NCI-H1417 treated with DMSO at 0.1 percent for 48 hours (cell line): ENCODE results near the gene TRIM47.

Source experiments
- DNase-seq: peaks from one replicate; lab custom pipeline; 2025; lab: John Stamatoyannopoulos, UW

The TRIM47 gene

DNA sequence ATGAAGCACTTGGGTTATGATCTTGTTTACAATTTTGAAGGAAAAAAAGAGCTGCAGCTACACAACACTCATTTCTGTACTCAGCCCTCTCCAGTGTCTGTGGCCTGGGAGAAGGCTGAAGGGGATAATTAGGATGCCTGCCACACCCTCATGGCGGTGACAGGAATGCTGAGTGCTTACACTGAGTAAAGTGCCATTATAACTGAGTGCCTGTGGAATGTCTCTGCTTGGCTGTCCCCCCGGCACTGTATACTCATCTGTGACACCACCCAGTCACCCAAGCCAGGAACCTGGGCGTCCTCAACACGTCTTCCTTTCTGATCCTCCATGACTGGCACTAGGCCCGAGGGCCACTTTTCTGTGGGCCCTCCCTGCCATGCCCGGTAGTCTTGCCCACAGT lies 29.8 kb upstream of the TRIM47 start:
- DNase-seq: no peak

DNA sequence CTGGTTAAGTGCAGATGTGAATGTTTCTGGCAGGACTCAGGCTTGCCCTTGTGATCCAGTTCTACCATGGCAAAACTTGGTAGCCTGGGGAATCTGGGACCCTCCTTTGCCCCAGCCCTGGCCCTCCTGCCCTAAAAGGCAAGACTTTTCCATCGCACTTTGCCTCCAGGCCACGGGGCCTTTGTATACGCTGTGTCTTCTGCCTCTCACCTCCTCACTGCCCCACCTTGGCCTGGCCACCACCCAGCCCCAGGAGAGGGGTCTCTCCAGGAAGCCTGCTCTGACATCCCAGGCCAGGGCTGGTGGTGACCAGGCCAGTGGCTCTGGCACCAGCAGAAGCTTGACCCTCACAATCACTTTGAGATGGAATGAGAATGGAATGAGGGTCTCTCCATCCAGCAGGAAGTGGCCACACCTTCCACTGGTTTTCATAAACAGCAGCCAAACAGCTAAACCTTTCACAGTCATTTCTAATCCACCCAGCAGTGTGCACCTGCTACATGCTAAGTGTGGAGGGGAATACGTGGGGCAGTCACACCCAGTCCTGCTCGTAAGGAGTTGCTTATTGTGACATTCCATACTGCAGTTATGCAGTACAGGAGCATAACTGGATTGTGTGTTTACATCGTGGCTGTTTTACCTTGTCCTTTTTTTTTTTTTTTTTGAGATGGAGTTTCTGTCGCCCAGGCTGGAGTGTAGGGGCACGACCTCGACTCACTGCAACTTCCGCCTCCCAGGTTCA lies 27.9 kb upstream of the TRIM47 start:
- DNase-seq: no peak

DNA sequence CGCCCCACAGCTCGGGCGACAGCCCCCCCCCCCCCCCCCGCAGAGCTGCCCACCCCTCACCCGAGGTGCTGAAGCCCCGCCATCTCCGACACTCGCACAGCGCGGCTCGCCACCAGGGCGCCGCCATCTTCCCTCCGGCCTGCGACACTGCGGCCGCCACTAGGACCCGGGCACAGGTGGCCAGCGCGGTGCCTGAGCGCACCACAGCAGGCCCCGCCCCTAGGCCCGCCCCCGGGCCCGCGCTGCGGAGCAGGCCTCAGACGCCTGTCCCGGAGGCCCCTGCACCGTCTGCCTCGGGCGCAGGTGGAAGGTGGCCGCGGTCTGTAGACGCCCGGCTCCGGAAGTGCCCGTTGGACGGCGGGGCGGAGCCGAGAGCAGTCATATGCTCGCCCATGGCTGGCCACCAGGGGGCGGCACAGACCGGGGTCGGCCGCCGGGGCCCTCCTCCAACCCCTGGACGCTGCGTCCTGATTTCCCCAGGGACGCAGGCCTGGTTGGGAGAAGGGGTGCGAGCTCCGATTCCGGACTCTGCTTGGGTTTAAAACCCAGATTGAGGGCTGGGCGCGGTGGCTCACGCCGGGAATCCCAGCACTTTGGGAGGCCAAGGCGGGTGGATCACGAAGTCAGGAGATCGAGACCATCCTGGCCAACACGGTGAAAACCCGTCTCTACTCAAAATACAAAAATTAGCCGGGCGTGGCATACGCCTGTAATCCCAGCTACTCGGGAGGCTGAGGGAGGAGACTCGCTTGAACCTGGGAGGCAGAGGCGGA lies 26.6 kb upstream of the TRIM47 start, which contains the start of gene MRPL38:
TSS of gene MRPL38 (minus strand) at position 136 of the 773 bp plus-strand sequence. CDS start at position 127, 9 bp downstream.
- peak; percentile 83 for DNase-seq

DNA sequence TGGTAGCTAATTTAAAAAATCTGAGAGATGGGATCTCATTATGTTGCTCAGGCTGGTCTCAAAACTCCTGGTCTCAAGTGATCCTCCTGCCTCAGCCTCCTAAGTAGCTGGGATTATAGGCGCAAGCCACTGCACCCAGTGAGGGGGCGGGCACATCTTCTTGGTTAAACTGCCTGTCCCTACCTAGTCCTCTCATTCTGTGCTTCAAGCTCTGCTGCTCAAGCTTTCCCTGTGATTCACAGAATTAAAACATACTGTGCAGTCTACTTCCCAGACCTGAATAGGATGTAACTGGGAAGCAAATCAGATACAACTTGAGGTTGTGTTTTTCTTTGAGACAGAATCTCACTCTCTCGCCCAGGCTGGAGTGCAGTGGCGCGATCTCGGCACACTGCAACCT lies 24.0 kb upstream of the TRIM47 start:
- DNase-seq: no peak

DNA sequence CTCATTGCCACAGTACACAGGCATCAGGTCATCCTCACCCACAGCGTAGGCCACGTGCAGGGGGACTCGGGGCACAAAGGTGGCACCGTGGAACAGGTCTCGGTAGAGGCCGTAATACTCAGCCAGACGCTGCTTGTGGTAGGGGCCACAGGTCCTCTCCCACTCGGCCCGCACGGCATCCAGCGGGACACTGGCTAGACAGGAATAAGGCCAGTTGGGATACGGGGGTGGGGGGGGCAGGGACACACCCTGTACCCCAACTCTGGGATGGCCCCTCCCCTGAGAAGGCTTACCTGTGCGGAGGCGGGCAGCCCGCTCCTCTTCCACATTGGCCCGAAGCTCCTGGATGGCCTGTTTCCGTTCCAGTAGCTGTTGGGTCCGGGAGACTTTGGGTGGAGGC lies 23.3 kb upstream of the TRIM47 start:
- no peak for DNase-seq

DNA sequence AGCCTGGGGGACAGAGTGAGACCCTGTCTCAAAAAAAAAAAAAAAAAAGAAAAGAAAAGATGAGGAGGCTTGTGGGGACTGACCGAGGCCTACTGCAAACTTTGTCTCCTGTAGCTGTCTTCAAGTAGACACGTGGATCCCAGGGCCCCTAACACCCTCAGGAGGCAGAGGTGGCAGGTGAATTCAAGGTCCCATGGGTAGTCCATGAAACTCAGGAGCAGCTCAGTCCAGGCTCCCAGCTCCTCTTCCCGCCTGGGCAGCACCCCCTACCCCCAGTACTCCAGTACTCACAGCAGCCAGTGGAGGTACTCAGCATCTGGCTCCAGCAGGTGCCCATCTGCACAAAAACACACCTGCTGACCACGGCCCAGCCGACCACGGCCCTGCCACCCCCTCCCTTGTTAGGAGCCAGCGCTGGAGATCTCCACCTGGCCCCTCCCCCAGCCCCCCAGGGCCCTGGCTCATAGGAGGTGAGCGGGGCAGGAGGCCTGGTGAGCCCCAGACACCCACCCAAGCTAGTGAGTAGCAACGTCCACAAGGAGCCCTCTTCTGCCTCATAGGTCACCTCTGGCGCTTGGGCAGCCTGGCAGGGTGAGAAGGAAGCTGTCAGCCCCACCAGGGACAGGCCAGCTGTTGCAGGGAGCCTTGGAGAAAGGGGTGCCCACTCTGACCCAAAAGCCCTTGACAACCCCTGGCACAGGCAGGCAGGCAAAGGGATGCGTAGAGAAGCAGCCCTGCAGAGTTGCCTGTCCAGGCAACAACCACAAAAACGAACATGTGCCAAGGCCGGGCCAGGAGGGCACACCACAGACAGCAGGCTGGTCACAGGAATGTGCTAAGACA lies 22.5 kb upstream of the TRIM47 start:
- no peak for DNase-seq

DNA sequence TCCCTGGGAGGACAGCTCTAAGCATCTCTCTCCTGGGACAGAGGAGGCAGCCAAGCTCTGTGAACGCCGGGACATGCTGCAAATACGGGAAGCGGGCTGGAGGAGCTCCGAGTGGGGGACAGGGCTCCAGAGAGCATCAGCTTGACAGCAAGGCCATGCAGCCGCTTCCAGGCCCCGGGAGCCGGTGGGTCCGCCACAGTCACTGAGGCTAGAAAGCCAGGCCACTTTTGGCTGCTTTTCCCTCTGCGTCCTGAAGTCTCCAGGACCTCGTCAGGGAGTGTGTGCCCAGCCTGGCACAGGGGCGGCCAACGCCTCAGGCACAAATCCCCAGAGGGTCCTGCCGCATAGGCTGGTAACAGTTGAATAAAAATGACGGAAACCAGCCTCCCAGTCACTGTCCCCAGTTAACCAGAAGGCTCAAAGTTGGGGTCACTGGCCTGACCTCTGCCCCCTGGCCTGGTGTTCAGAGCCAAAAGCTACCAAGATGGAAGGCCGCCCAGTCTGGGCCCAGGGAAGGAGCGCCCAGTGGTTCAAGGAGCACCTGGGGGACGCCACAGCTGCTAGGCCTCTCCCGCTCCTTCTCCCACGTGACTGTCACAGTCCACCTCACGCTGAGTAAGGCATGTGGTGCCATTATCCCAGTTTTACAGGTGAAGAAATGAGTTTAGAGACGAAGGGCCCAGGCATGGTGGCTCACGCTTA lies 21.5 kb upstream of the TRIM47 start:
- DNase-seq: no peak

DNA sequence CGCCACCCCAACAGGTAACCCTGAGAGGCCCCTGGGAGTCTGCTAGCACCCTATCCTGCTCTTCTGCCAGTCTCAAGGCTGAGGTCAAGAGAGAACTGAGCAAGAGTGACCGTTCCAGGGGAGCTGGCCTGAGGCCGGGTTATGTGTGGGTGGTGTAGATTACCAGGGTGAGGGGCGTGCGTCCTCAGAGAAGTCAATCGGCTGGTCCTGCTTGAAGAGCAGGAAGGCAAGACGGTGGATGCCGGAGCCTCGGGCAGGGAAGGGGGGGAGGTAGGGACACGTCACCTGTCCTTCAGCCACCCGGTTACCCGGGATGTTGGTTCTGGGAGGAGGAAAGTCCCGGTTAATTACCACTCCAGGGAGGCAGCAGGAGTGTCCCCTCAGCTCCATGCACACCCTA lies 21.0 kb upstream of the TRIM47 start:
- DNase-seq: no peak

DNA sequence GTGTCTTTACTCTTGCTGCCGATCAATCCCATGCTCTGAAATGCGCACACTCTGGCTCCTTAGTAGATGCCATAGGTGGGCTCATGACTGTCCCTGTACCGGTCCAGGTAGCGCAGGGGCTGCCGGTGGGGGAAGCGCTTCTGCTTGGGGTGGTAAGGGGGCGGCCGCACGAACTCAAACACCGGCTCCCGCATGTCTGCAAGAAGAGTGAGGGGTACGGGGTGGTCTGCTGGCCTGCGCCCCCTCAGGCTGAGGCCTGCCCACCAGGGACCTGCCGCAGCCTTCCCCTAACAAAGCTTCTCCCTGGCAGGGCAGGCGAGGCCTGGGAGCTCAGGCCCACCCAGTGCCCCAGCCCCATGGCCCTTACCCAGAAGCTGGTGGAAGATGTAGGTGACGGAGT lies 20.4 kb upstream of the TRIM47 start:
- DNase-seq: no peak

DNA sequence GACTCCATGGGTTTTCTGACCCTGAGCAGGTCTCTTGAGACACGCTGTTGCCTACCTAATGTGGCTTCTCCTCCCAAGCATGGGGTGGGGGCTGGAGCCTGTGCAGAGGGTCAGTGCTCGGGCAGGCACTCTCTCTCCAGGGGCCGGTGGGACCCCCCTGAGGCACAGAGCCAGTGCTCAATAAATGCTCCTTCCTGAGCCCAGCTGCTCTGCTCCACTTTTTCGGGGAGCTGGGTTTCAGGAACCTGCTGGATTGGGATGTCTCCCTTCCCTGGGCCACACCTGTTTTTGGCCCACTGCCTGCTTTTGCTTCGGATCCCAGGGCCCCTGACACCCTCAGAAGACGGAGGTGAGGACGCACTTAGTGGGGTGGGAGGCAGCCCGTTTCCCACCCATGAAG lies 19.7 kb upstream of the TRIM47 start:
- DNase-seq: no peak

DNA sequence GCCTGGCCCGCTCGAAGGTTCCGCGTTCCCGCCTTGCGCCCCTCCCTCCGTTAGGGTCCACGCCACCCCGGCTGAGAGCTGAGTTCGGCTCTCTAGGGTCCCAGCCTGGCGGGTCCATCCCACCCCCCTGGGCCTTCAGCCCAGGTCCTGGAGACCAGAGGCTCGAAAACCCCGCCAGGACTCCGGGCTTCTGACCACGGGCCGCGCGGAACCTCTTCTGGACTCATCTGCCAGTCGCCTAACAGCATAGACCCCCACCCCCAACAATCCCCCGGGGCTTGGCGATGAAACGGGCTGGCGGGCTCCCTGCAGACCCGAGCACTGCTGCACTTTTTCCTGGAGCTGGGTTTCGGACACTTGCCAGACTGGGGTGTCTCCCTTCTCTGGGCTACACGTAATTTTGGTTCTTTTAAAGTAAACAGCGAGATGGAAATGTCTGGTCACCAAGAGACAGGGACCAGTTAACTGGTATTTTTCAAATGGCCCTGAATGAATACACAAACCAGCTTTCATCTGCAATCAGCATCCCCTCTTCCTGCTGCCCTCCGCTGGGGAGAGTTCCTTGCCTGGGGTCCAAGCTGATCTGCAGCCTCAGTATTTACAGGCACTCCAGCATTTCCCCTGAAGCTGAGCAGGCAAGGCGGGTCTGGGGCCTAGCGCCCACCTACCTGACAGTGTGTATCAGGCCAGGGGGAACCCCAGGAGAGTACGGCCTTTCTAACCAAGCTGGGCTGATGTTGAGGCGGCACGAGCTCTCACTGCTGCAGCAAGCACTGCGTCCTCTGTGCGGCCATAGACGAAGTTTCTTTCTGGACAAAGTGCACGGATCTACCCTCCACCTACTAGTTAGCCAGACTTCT lies 19.0 kb upstream of the TRIM47 start:
- no peak for DNase-seq

DNA sequence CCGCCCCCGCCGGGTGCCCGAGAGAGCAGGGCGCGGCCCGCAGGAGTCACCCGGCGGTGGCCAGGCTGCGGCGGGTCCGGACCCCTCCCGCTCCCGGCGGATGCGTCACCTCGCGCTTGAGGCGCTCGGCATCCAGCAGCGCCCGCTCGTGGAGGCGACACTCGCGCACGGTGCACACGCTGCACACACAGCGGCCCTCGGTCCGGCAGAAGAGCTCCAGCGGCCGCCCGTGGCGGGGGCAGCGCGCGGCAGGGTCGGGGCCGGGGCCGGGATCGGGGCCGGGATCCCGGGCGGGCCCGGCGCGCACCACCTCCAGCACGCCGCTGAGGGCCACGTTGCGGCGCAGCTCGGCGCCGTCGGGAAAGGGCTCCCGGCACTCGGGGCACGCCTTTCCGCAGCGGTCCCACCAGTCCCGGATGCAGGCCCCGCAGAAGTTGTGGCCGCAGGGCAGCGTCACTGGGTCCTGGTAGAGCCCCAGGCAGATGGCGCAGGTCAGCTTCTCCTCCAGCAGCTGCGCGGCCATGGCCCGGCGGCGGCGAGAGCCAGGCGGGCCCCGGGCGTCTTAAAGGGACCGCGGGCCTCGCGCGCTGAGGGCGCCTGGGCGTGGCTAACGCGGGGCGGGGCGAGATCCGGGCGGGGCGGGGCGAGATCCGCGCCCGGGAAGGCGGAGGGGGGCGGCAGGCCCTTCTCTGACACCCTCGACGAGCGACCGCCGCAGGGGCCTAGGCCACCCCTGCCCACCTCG lies 18.2 kb upstream of the TRIM47 start, which contains the start of gene TRIM65:
TSS of gene TRIM65 (minus strand) at position 537 of the 745 bp plus-strand sequence. CDS start at position 523, 14 bp downstream.
- peak; percentile 41 for DNase-seq

DNA sequence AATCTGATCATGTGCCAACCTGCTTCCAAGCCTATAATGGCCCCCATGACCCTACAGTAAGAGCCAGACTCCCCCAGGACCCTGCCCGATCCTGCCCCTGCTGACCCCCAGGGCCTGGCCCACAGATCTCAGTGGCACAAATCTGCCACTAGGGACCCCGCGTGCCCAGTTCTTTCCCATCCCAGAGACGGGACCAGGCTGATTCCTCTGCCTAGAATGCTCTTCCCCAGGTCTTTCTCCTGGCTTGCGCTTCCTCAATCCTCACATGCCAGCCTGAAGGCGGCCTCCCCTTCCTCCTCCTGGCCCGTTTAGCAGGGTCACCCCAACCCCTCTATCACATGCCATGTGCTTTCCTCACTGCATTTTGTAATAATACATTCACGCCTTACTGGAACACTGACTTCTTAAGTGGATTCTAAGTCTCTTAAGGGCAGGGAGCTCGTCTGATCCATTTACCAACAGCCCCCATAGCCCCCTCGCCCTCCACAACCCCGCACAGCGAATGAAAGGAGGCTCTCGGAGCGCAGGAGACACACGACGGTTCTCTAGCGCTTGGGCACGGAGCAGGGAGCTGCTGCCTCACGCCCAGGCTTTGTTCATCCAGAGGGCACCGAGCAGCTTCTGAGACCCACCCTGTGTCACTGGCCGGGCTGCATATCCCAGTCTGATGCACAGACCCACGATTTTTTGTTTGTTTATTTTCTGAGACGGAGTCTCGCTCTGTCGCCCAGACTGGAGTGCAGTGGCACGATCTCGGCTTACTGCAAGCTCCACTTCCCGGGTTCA lies 17.2 kb upstream of the TRIM47 start:
- no peak for DNase-seq

DNA sequence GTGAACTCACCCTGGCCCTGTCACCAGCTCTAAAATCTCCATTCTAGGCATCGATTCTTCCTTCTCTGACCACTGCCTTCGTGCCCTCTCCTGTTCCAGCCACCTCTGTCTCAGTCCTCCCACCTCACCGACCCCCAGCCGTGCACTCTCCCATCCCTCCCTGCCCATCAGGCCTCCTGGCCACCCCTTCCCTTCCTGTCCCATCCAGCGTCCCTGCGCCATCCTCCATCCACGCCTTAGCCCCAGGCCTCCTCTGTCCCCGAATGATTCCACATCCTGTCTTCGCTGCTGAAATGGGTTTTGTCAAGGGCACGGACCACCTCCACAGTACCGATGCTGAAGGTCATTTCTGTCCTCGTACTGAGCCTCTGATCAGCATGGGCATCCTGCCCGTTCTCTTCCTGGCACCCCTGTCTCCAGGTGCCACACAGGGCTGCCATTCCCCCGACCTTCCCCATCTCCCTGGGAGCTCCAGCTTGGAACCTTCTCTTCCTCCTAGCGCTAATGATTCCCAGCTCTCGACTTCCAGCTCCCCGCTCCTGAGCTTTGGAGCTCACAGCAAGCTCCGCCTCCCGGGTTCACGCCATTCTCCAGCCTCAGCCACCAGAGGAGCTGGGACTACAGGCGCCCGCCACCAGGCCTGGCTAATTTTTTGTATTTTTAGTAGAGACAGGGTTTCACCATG lies 15.8 kb upstream of the TRIM47 start:
- DNase-seq: no peak

DNA sequence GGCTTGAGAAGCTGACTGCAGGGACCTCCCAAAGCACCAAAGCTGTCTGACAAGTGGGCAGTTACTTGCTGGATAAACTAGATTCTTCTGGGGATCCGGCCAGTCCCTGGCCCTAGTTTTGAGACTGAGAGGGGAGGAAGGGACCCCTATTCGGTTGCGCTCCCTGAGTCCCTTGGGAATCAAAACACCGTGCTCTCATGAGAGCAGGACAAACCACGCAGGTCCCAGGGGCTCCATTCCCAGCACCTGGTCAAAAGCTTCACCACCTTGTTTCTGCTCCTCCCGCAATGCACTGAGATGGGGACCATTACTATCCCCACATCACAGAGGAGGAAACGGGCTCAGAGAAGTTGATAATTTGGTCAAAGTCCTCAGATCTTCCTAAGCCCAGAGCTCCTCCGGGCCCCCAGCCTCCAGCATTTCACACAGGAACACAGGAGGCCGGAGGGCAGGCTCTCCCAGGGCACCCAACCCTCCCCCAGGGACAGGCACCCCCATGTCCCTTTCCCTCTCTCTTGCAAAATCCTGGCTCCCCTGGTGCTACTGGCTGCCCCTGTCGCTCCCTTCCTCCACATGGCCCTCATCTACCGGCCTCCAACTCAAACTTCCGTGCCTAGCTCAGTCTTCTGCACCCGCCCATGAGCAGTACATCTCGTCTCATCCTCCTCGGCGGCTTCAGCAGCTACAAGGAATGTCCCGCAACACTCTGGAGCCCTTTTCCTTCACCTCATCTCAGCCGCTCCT lies 15.1 kb upstream of the TRIM47 start:
- no peak for DNase-seq

DNA sequence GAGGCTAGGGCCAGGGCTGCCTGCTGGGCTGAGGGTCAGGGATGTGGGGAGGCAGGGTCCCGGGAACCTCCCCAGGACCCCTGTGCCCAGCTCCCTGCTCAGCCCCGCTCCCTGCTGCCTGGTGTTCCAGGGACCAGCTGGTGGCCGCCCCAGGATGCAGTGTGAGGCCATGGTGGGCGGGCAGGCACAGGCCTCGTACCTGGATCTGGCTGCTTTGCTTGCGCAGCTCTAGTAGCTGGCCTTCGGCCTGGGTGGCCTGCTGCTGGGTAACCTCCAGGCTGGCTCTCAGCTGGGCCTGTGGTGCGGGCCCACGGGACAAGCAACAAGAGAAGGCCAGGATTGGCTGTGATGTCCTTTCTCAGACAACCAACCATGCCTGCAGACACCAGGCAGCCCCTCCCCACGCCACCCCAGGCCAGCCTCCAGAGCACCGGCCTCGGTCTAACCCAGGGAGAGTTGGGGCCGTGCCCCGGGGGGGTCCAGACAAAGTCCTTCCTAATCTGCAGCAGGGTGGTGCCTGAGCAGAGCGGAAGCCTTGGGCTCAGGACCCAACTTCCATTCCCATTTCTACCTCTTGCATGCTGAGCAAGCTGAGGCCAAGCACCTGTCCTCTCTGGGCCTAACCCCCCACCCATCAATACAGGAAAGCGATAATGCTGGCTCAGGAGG lies 14.3 kb upstream of the TRIM47 start:
- DNase-seq: no peak
